OCI-LY1 (cell line): ENCODE measurements around the gene LONP1.

Experiments
- CTCF ChIP-seq: fragments of 200-600 bp; sonication (generic), shearing (Covaris generic); IDR thresholded peaks from 2 replicates; pipeline ENCODE4 v1.5.1; 2017; ENCODE audit warnings: mild to moderate bottlenecking, antibody characterized with exemption, low read length, moderate library complexity, mixed read lengths
- EZH2 ChIP-seq: fragments of 200-600 bp; sonication (generic), shearing (Covaris generic); IDR thresholded peaks from 2 replicates; pipeline ENCODE4 v1.8.0; 2017; ENCODE audit warnings: borderline replicate concordance, mixed run types, mild to moderate bottlenecking, antibody characterized with exemption, low read length, moderate library complexity, mixed read lengths

- TF ChIP-seq EZH2 = no peak
- TF ChIP-seq CTCF = no peak
Measured at GRCh38 chr19:5648464-5648863, 71.5 kb downstream of the LONP1 start.
